IPS DF 6.9 (cell line): ENCODE measurements around the gene CDHR2.

ENCODE experiments used
- DNase-seq: peaks from one replicate; pipeline ENCODE4 v3.0.0-alpha.2; 2013; ENCODE audit warnings: low read depth, low spot score
- H3K27ac ChIP-seq: one replicate; pipeline ENCODE4 v1.5.1; 2013; ENCODE audit warnings: low read length, control low read depth
- H3K27me3 ChIP-seq: 2 replicates; pipeline ENCODE4 v1.6.1; 2013; ENCODE audit warnings: mild to moderate bottlenecking, low read length; ENCODE audit not compliant: control insufficient read depth, insufficient read depth
- H3K36me3 ChIP-seq: 2 replicates; pipeline ENCODE4 v1.6.1; 2013; ENCODE audit warnings: low read length; ENCODE audit not compliant: control insufficient read depth, insufficient read depth
- H3K4me1 ChIP-seq: 2 replicates; pipeline ENCODE4 v1.6.1; 2013; ENCODE audit warnings: low read length; ENCODE audit not compliant: control insufficient read depth, insufficient read depth
- H3K4me3 ChIP-seq: 2 replicates; pipeline ENCODE4 v1.5.1; 2013; ENCODE audit warnings: mild to moderate bottlenecking, low read length
- H3K9me3 ChIP-seq: 2 replicates; pipeline ENCODE4 v1.6.1; 2013; ENCODE audit warnings: low read length, inconsistent platforms; ENCODE audit not compliant: control insufficient read depth, insufficient read depth
- WGBS: extraction: QIAGEN DNeasy Blood & Tissue Kit; methylation state at CpG from one replicate; pipeline ENCODE4 v1.1.7; 2013; ENCODE audit warnings: mixed read lengths, missing lambda C conversion rate; ENCODE audit not compliant: insufficient read length, insufficient coverage; 5-methylcytosine and 5-hydroxymethylcytosine counted together

CDHR2 gene

GRCh38 chr5:176528761-176529115 is 20.4 kb upstream of the CDHR2 start:
- no CpG with 5 or more reads among the region's 17 CpGs for WGBS
- Histone ChIP-seq H3K4me3 (no peak overlapping the region), H3K27ac (no peak overlapping the region), H3K36me3 (peaks cover 50% of the 10 kb centered on the region), H3K4me1 (no peaks in the 10 kb centered on the region), H3K27me3 (no peaks in the 10 kb centered on the region), H3K9me3 (no peaks in the 10 kb centered on the region)
- no peak for DNase-seq

- no CpG with 5 or more reads among the region's 26 CpGs for WGBS
- Histone ChIP-seq H3K4me1 (peaks cover under 1% of the 10 kb centered on the region; the same call in 1 of the 2 replicates), H3K4me3 (no peak overlapping the region), H3K27ac (no peak overlapping the region), H3K36me3 (peaks cover 50% of the 10 kb centered on the region), H3K9me3 (no peaks in the 10 kb centered on the region), H3K27me3 (no peaks in the 10 kb centered on the region)
- no peak for DNase-seq
These were observed 19.9 kb upstream of the CDHR2 start for GRCh38 chr5:176529116-176529740.

DNA sequence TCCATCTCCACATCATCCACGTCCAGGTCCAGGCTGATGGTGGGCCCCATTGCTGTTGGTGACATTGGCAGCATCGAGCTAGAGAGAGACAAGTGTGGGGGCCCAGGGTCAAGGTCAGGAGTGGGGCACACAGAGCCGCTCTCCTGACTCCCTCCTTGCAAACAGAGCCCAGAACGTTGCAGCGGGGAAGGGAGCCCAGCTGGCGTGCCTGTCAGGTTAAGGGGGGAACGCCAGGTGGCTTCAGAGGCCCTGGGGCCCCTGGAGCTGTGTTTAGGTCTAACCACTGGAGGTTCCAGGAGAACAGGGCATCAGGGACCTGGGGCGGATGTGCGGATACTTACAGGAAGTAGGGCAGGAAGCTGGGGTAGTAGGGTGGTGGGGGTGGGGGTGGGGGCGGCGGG is 19.4 kb upstream of the CDHR2 start:
- H3K9me3 ChIP-seq, result no peaks in the 10 kb centered on the region
- H3K36me3 ChIP-seq, result peaks cover 53% of the 10 kb centered on the region
- no peaks in the 10 kb centered on the region for H3K27me3 ChIP-seq
- H3K4me1 ChIP-seq, result peaks cover 2% of the 10 kb centered on the region; the same call in 1 of the 2 replicates
- no peak overlapping the region for H3K27ac ChIP-seq
- no CpG with 5 or more reads among the region's 11 CpGs for WGBS
- H3K4me3 ChIP-seq, result no peak overlapping the region
- DNase-seq, result no peak

- Histone ChIP-seq H3K4me3 (no peak overlapping the region), H3K4me1 (peaks cover 4% of the 10 kb centered on the region), H3K9me3 (no peaks in the 10 kb centered on the region), H3K27ac (no peak overlapping the region), H3K27me3 (no peaks in the 10 kb centered on the region), H3K36me3 (peaks cover 55% of the 10 kb centered on the region)
- no CpG with 5 or more reads among the region's 28 CpGs for WGBS
- DNase-seq, result no peak
These were observed 18.7 kb upstream of the CDHR2 start for GRCh38 chr5:176530393-176530982.

- no peak overlapping the region for H3K4me3 ChIP-seq
- no CpG with 5 or more reads among the region's 24 CpGs for WGBS
These were observed 17.9 kb upstream of the CDHR2 start for GRCh38 chr5:176530983-176531901.

DNA sequence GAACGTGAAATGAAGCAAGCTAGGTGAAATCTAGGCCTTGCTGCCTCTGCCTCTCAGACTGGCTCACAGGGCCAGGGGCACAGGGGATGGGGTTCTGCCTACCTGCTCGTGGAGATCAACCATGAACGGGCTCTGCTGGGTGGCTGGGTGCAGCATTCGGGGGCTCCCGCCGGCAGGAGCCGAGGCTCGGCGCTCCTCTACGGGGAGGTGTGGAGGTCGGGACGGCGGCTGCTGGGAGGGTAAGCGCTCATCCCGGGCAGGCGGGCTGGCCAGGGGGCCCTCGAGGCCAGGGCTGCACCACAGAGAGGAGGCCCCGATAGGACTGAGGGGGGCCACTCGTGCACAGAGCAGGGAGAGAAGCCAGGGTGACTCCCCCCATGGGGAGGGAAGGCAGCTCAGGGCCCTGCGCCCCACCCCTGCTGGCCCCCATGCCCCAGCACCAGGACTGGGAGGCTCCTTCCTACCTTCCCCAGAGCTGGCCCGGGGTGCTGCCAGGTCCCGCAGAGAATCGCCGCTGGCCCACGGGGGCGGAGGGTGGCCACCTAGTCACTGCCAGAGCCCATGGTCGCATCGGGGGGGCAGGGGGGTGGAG is 17.1 kb upstream of the CDHR2 start:
- peaks cover 55% of the 10 kb centered on the region for H3K36me3 ChIP-seq
- no CpG with 5 or more reads among the region's 28 CpGs for WGBS
- H3K27ac ChIP-seq, result no peak overlapping the region
- peaks cover 4% of the 10 kb centered on the region for H3K4me1 ChIP-seq
- no peak overlapping the region for H3K4me3 ChIP-seq
- no peak for DNase-seq
- no peaks in the 10 kb centered on the region for H3K27me3 ChIP-seq
- no peaks in the 10 kb centered on the region for H3K9me3 ChIP-seq

More at GRCh38 chr5:176530983-176531901, 17.9 kb upstream of the CDHR2 start:
- Histone ChIP-seq H3K27ac (no peak overlapping the region), H3K4me1 (peaks cover 4% of the 10 kb centered on the region), H3K9me3 (no peaks in the 10 kb centered on the region), H3K27me3 (no peaks in the 10 kb centered on the region), H3K36me3 (peaks cover 55% of the 10 kb centered on the region)
- DNase-seq, result no peak

DNA sequence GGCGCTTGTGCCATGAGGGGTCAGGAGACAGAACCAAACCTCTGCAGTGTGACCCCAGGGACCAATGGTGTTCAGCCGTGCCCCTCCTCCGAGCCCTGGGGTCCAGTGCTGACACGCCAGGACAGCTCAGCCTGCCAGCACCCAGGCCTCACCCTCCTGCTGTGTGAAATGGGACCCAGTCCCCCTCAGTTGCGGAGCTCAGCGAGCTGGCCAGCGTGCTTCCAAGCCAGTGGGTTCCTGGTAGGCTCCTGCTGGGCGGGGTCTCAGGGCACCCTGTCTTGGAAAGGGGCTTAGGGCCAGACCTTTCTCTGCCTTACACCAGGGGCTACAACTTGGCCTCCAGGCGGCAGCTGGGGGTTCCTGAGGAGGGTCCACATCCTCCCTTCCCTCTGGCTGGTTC is 16.3 kb upstream of the CDHR2 start:
- no CpG with 5 or more reads among the region's 9 CpGs for WGBS
- Histone ChIP-seq H3K4me1 (peaks cover 4% of the 10 kb centered on the region), H3K27ac (no peak overlapping the region), H3K27me3 (no peaks in the 10 kb centered on the region), H3K9me3 (no peaks in the 10 kb centered on the region), H3K36me3 (peaks cover 50% of the 10 kb centered on the region), H3K4me3 (no peak overlapping the region)
- no peak for DNase-seq

DNA sequence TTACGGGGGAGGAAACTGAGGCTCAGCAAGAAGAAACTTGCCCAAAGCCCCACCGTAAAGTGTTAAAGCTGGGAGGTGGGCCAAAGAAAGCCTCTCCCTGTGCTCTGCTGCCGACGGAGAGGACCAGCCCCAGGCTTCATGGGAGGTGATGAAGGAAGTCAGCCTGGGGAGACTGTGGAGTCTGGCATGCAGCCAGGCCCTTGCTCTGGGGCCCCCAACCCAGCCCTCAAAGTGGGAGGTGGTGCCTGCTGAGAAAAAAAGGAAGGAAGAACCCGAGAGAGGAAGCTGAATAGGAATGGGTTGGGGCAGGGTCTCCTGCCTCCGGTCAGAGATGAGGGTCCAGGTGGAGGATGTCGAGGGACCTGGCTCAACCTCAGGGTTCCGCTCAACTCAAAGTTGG is 15.8 kb upstream of the CDHR2 start:
- H3K27me3 ChIP-seq, result no peaks in the 10 kb centered on the region
- H3K4me1 ChIP-seq, result peaks cover 4% of the 10 kb centered on the region
- DNase-seq, result no peak
- H3K4me3 ChIP-seq, result no peak overlapping the region
- peaks cover 44% of the 10 kb centered on the region for H3K36me3 ChIP-seq
- no peak overlapping the region for H3K27ac ChIP-seq
- WGBS, result no CpG with 5 or more reads among the region's 8 CpGs
- no peaks in the 10 kb centered on the region for H3K9me3 ChIP-seq

GRCh38 chr5:176533894-176534611 is 15.1 kb upstream of the CDHR2 start:
- no peak for DNase-seq
- no peak overlapping the region for H3K27ac ChIP-seq
- peaks cover 37% of the 10 kb centered on the region for H3K36me3 ChIP-seq
- H3K9me3 ChIP-seq, result no peaks in the 10 kb centered on the region
- H3K27me3 ChIP-seq, result no peaks in the 10 kb centered on the region
- peaks cover 4% of the 10 kb centered on the region for H3K4me1 ChIP-seq
- no CpG with 5 or more reads among the region's 10 CpGs for WGBS
- no peak overlapping the region for H3K4me3 ChIP-seq

- WGBS, result no CpG with 5 or more reads among the region's 4 CpGs
- Histone ChIP-seq H3K4me3 (no peak overlapping the region), H3K4me1 (peaks cover 4% of the 10 kb centered on the region), H3K27ac (no peak overlapping the region), H3K36me3 (peaks cover 32% of the 10 kb centered on the region), H3K27me3 (no peaks in the 10 kb centered on the region), H3K9me3 (no peaks in the 10 kb centered on the region)
- no peak for DNase-seq
These were observed 14.5 kb upstream of the CDHR2 start for GRCh38 chr5:176534640-176535039.
